Left lung (tissue), 10 donors: ENCODE results near the gene ZNF74. TPM values are rescaled to one million over a fixed set of nuclear protein-coding genes. Genes with fewer than 3 reads are reported as not detected.
A peak's percentile ranks its signal among the peaks of the same experiment; 100 is the strongest.

Experiments used
- ATAC-seq: fragments of 200-7000 bp; cut with Tn5 transposase; one replicate; pipeline ENCODE4 v1.9.1; 2020; ENCODE audit warnings: moderate library complexity
- DNase-seq, 4 donors: peaks; one replicate each; pipeline ENCODE4 v3.0.0-alpha.2; 2013 to 2020
- H3K27ac ChIP-seq, 2 donors: fragments of 200-600 bp; sonication (generic) in 1 of 2; one replicate each; pipeline versions ENCODE4 v1.5.0 to v1.8.0; 2020 to 2021
- H3K27me3 ChIP-seq, 2 donors: fragments of 200-600 bp; sonication (generic) in 1 of 2; one replicate each; pipeline versions ENCODE4 v1.5.0 to v1.8.0; 2020 to 2021
- H3K36me3 ChIP-seq, 2 donors: fragments of 200-600 bp; sonication (generic) in 1 of 2; one replicate each; pipeline versions ENCODE4 v1.5.0 to v1.8.0; 2020 to 2021
- H3K4me1 ChIP-seq, 2 donors: fragments of 200-600 bp; one replicate each; pipeline ENCODE4 v1.8.0; 2021
- H3K4me3 ChIP-seq, 2 donors: fragments of 200-600 bp; sonication (generic) in 1 of 2; one replicate each; pipeline versions ENCODE4 v1.5.0 to v1.8.0; 2020 to 2021; ENCODE audit warnings: mild to moderate bottlenecking in 1 of 2
- H3K9me3 ChIP-seq, 2 donors: fragments of 200-600 bp; sonication (generic) in 1 of 2; one replicate each; pipeline versions ENCODE4 v1.5.0 to v1.8.0; 2020 to 2021
- intact Hi-C, 2 donors: fragments of 100-400 bp; cut with DNase I; formaldehyde crosslinking; loops; one replicate each; pipeline versions ENCODE4 v1.11.2 to v1.14.2; 2022
- polyA plus RNA-seq, 6 donors: library from polyadenylated mRNA; unstranded; fragments of 120-200 nt; gene quantifications; one replicate each; pipeline ENCODE4 v1.2.1, GENCODE V29; 2013; ENCODE audit not compliant: insufficient read length in 6 of 6
- total RNA-seq, 2 donors: library from RNA; stranded (reverse); fragmentation: NEBNext Ultra II Directional; extraction: Animal tissue kit (Norgen Biotek cat#: 25700); gene quantifications; one replicate each; pipeline ENCODE4 v1.2.1, GENCODE V29; 2021
- TF ChIP-seq, protein P1 (sequence below), 2 donors: fragments of 200-600 bp; sonication (generic) in 1 of 2; IDR thresholded peaks; one replicate each; pipeline versions ENCODE4 v1.5.0 to v1.8.0; 2021; ENCODE audit warnings: antibody characterized with exemption in 2 of 2
- donor health status: DM: no; HTN: yes; CAD: no.
- donor health status: DM: no; HTN: no; CAD: no.

The ZNF74 gene
- total and polyA plus RNA-seq, 8 donors: 11.0 to 22.6 (median 19.9) TPM

DNA sequence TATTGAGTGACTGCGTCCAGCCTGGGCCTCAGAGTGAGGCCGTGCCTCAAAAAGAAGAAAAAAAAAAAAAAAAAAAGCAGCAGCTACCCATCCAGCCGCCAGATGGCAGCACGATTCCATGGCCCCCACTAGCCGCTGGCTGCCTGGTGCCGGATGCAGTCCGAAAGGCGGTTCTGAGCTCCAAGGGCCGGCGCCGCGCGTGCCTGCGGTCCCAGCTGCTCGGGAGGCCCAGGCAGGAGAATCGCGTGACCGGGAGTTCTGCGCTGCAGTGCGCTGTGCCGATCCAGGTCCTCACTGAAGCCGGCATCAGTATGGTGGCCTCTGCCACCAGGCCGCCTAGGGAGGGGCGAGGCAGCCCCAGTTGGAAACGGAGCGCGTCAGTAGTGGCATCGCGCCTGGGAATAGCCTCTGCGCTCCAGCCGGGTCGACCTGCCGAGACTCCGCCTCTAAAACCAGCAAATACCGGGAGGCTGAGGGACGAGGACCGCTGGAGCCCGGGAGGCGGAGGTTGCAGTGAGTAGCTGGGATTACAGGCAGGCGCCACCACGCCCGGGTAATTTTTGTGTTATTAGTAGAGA lies 24.3 kb downstream of the ZNF74 start:
- intact Hi-C loops: loop anchor here in 1 of 2 donors (2.0 kb wide), 1 partner anchor 37 kb away; no protein-coding TSS in a partner anchor
- TF ChIP-seq, protein P1, sequence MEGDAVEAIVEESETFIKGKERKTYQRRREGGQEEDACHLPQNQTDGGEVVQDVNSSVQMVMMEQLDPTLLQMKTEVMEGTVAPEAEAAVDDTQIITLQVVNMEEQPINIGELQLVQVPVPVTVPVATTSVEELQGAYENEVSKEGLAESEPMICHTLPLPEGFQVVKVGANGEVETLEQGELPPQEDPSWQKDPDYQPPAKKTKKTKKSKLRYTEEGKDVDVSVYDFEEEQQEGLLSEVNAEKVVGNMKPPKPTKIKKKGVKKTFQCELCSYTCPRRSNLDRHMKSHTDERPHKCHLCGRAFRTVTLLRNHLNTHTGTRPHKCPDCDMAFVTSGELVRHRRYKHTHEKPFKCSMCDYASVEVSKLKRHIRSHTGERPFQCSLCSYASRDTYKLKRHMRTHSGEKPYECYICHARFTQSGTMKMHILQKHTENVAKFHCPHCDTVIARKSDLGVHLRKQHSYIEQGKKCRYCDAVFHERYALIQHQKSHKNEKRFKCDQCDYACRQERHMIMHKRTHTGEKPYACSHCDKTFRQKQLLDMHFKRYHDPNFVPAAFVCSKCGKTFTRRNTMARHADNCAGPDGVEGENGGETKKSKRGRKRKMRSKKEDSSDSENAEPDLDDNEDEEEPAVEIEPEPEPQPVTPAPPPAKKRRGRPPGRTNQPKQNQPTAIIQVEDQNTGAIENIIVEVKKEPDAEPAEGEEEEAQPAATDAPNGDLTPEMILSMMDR (IDR thresholded peaks at IDR 0.05): peak; percentile 64 to 90
- peak overlapping the region; percentile 8 to 33 for H3K4me3 ChIP-seq
- H3K4me1 ChIP-seq: peaks cover under 1 to 7% of the 10 kb centered on the region in 2 donors
- H3K27ac ChIP-seq: no peak overlapping the region
- H3K36me3 ChIP-seq: no peaks in the 10 kb centered on the region
- H3K9me3 ChIP-seq: no peaks in the 10 kb centered on the region
- DNase-seq (peak; percentile 73 to 94 (median 84)), ATAC-seq (peak; percentile 94)
- peaks cover 0 to 2% of the 10 kb centered on the region in 2 donors for H3K27me3 ChIP-seq

DNA sequence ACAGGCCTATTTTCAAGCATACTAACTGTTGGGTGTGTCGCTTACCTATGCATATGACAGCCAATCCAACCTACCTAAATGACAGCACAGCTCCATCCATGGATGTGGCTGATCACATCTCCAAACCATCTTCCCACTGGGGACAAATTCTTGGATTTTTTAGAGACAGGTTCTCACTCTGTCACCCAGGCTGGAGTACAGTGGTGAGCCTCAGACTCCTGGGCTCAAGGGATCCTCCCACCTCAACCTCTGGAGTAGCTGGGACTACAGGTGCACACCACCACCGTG lies 25.7 kb downstream of the ZNF74 start:
- intact Hi-C loops: loop anchor here in 1 of 2 donors (2.0 kb wide), 1 partner anchor 35 kb away; no protein-coding TSS in a partner anchor
- no peaks in the 10 kb centered on the region for H3K36me3 ChIP-seq
- DNase-seq: peak in 1 of 4 donors; percentile 3
- H3K27me3 ChIP-seq: peaks cover 0 to 15% of the 10 kb centered on the region in 2 donors
- TF ChIP-seq, protein P1 (IDR thresholded peaks at IDR 0.05): no peak
- ATAC-seq: no peak
- no peak overlapping the region for H3K27ac ChIP-seq
- no peak overlapping the region for H3K4me3 ChIP-seq
- H3K4me1 ChIP-seq: peaks cover 3 to 7% of the 10 kb centered on the region in 2 donors
- H3K9me3 ChIP-seq: no peaks in the 10 kb centered on the region

DNA sequence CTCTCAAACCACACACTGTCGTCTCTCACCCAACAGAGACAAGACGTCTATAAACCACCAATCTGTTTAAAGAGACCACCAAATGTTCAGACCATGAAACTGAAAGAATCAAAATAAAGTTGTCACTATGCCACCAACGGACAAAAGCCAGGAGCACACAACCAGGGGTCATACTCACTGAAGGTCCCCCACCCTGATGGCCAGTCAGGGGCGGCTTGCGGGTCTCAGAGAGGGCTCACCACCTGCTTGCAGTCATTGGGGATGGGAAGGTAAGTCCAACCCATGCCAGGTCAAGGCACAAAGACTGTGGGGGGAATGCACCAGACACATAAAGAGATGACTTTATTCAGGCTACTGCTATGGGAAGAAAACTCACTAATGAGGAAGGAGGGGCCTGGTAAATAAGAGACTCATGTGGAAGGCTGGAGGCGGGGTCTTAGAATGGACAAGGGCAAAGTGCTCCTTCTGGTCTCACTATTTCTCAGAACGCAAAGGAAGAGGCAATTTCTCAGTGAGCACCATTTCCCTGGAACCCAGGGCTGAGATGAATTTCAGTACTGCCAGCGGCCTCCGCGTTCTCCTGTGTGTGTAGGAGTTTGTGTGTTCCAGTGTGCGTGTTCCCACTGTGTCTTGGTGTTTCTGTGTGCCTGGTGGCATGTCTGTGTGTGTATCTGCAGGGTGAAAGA lies 26.3 kb downstream of the ZNF74 start:
- Histone ChIP-seq H3K9me3 (no peaks in the 10 kb centered on the region), H3K36me3 (peaks cover 0 to 5% of the 10 kb centered on the region in 2 donors), H3K4me1 (peaks cover 3 to 12% of the 10 kb centered on the region in 2 donors), H3K27me3 (peaks cover 0 to 22% of the 10 kb centered on the region in 2 donors), H3K27ac (no peak overlapping the region), H3K4me3 (no peak overlapping the region)
- ATAC-seq (no peak), DNase-seq (peak in 2 of 4 donors; percentile 5 to 13)
- TF ChIP-seq, protein P1 (IDR thresholded peaks at IDR 0.05): no peak
- intact Hi-C loops: loop anchor here in 1 of 2 donors (10.0 kb wide), 1 partner anchor 75 kb away; the partner anchor contains the start of gene KLHL22

DNA sequence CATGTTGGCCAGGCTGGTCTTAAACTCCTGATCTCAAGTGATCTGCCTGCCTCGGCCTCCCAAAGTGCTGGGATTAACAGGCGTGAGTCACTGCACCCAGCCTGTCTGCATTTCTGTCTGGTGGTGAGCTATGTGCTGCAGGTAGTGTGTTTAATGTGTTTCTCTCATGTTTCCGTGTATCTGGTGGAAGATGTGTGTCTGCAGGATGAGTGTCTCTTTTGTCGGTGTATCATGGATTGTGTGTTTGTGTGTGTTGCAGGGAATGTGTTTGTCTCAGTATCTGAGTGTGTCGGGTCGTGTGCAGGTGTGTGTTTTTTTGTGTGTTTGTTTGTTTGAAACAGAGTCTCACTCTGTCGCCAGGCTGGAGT lies 27.5 kb downstream of the ZNF74 start:
- Histone ChIP-seq H3K9me3 (no peaks in the 10 kb centered on the region), H3K36me3 (peaks cover 0 to 6% of the 10 kb centered on the region in 2 donors), H3K4me3 (no peak overlapping the region), H3K27me3 (peaks cover 6 to 34% of the 10 kb centered on the region in 2 donors), H3K4me1 (peaks cover 3 to 20% of the 10 kb centered on the region in 2 donors), H3K27ac (no peak overlapping the region)
- no peak for ATAC-seq
- TF ChIP-seq, protein P1 (IDR thresholded peaks at IDR 0.05): no peak
- intact Hi-C loops: loop anchor here in 1 of 2 donors (10.0 kb wide), 1 partner anchor 73 kb away; the partner anchor contains the start of gene KLHL22
- no peak for DNase-seq
